H1 (cell line): Measurements from ENCODE around the gene USP49. TPM values are rescaled to one million over a fixed set of nuclear protein-coding genes. Genes with fewer than 3 reads are reported as not detected.

Experiments
- CTCF ChIA-PET: fragments of 300-600 bp; sonication (Branson Sonifier 250); formaldehyde crosslinking; loops from one replicate; lab custom pipeline; 2021; ENCODE audit not compliant: partially characterized antibody; lab: Charles Lee
- POLR2A ChIA-PET: fragments of 300-600 bp; sonication (Branson Sonifier 250); formaldehyde crosslinking; loops from one replicate; lab custom pipeline; 2021; ENCODE audit warnings: inconsistent platforms; ENCODE audit not compliant: partially characterized antibody; lab: Charles Lee
- DNase-seq, 2 experiments: peaks; one replicate each; pipeline versions ENCODE4 v3.0.0 to v3.0.0-alpha.2; 2010 to 2022; ENCODE audit warnings: low spot score in 2 of 2, low read depth in 1 of 2, mixed read lengths in 1 of 2
- FAIRE-seq: peaks from 2 replicates; lab custom pipeline; 2011; peaks lifted over from hg19 to GRCh38; lab: Jason Lieb, UNC
- H2AFZ ChIP-seq: 2 replicates; pipeline ENCODE4 v1.8.1; 2012; ENCODE audit warnings: low read length, inconsistent platforms
- H2AK5ac ChIP-seq: 2 replicates; pipeline ENCODE4 v1.6.1; 2013; ENCODE audit warnings: low read depth, low read length
- H2BK120ac ChIP-seq: replicated peaks from 2 replicates; pipeline ENCODE3; 2013; ENCODE audit warnings: low read depth, low read length, inconsistent platforms
- H2BK12ac ChIP-seq: 2 replicates; pipeline ENCODE4 v1.6.1; 2013; ENCODE audit warnings: low read depth, low read length
- H2BK15ac ChIP-seq: 2 replicates; pipeline ENCODE4 v1.6.1; 2013; ENCODE audit warnings: low read length
- H2BK20ac ChIP-seq: 2 replicates; pipeline ENCODE4 v1.6.1; 2013; ENCODE audit warnings: low read length
- H2BK5ac ChIP-seq: 2 replicates; pipeline ENCODE4 v1.6.1; 2013; ENCODE audit warnings: low read depth, low read length
- H3K14ac ChIP-seq: 2 replicates; pipeline ENCODE4 v1.6.1; 2013; ENCODE audit warnings: inconsistent platforms; ENCODE audit not compliant: insufficient read length
- H3K18ac ChIP-seq: 2 replicates; pipeline ENCODE4 v1.6.1; 2013; ENCODE audit warnings: low read length; ENCODE audit errors: extremely low read depth
- H3K23ac ChIP-seq: 2 replicates; pipeline ENCODE4 v1.6.1; 2013; ENCODE audit warnings: inconsistent platforms; ENCODE audit not compliant: insufficient read length
- H3K23me2 ChIP-seq: 2 replicates; pipeline ENCODE4 v1.6.1; 2013; ENCODE audit warnings: low read depth, low read length
- H3K27ac ChIP-seq: 2 replicates; pipeline ENCODE4 v1.6.1; 2011; ENCODE audit warnings: low read depth, low read length, inconsistent platforms
- H3K27me3 ChIP-seq, 4 experiments: replicated peaks in 1 of 4; 1 replicate in 1 of 4; 2 replicates in 3 of 4; pipeline versions ENCODE4 v1.6.1 to v1.8.1; 2011 to 2013; ENCODE audit warnings: low read length in 3 of 4, mild to moderate bottlenecking in 3 of 4, inconsistent platforms in 2 of 4, mixed read lengths in 2 of 4, moderate library complexity in 1 of 4; ENCODE audit not compliant: control insufficient read depth in 3 of 4, insufficient read depth in 3 of 4; ENCODE audit errors: extremely low read depth in 1 of 4
- H3K36me3 ChIP-seq, 4 experiments: 2 replicates each; pipeline versions ENCODE4 v1.6.1 to v1.8.1; 2011 to 2013; ENCODE audit warnings: mild to moderate bottlenecking in 4 of 4, low read length in 3 of 4, moderate library complexity in 2 of 4, control low read depth in 1 of 4, inconsistent platforms in 1 of 4; ENCODE audit not compliant: insufficient read depth in 4 of 4, control insufficient read depth in 2 of 4
- H3K4ac ChIP-seq: replicated peaks from 2 replicates; pipeline ENCODE3; 2013; ENCODE audit warnings: low read length, low read depth, mixed read lengths, inconsistent platforms; ENCODE audit not compliant: insufficient read length
- H3K4me1 ChIP-seq, 4 experiments: replicated peaks in 1 of 4; 1 replicate in 1 of 4; 2 replicates in 3 of 4; pipeline versions ENCODE4 v1.6.1 to v1.8.1; 2011 to 2013; ENCODE audit warnings: low read length in 3 of 4, inconsistent platforms in 2 of 4, mixed read lengths in 1 of 4; ENCODE audit not compliant: insufficient read depth in 4 of 4, control insufficient read depth in 3 of 4
- H3K4me2 ChIP-seq, 2 experiments: 2 replicates each; pipeline versions ENCODE4 v1.6.1 to v1.8.1; 2011 to 2013; ENCODE audit warnings: low read depth in 2 of 2, low read length in 2 of 2, control low read depth in 1 of 2, inconsistent platforms in 1 of 2, mild to moderate bottlenecking in 1 of 2; ENCODE audit not compliant: insufficient read depth in 1 of 2
- H3K4me3 ChIP-seq, 4 experiments: fragments of 200-600, 300-600 bp in 1 of 4; sonication (generic), shearing (Covaris generic), sonication (Bioruptor Twin) in 1 of 4; 2 replicates each; pipeline versions ENCODE4 v1.5.1 to v1.8.1; 2011 to 2016; ENCODE audit warnings: low read length in 4 of 4, low read depth in 3 of 4, control low read depth in 2 of 4, inconsistent platforms in 2 of 4, mild to moderate bottlenecking in 2 of 4, mixed read lengths in 1 of 4, moderate library complexity in 1 of 4; ENCODE audit not compliant: insufficient read depth in 2 of 4; ENCODE audit errors: extremely low read depth in 1 of 4
- H3K56ac ChIP-seq: replicated peaks from 2 replicates; pipeline ENCODE3; 2013; ENCODE audit warnings: low read depth, mild to moderate bottlenecking, mixed read lengths, low read length, inconsistent platforms; ENCODE audit not compliant: insufficient read length
- H3K79me1 ChIP-seq: 2 replicates; pipeline ENCODE4 v1.6.1; 2013; ENCODE audit warnings: low read depth, low read length, control low read depth
- H3K79me2 ChIP-seq, 2 experiments: 2 replicates each; pipeline versions ENCODE4 v1.6.1 to v1.8.1; 2012 to 2013; ENCODE audit warnings: low read length in 2 of 2, mild to moderate bottlenecking in 2 of 2, inconsistent platforms in 1 of 2; ENCODE audit not compliant: insufficient read depth in 2 of 2, control insufficient read depth in 1 of 2
- H3K9ac ChIP-seq, 4 experiments: replicated peaks in 1 of 4; 1 replicate in 1 of 4; 2 replicates in 3 of 4; pipeline versions ENCODE4 v1.6.1 to v1.8.1; 2011 to 2013; ENCODE audit warnings: low read depth in 3 of 4, low read length in 3 of 4, control low read depth in 2 of 4, mild to moderate bottlenecking in 2 of 4, moderate library complexity in 2 of 4, inconsistent platforms in 1 of 4; ENCODE audit errors: extremely low read depth in 1 of 4
- H3K9me3 ChIP-seq, 2 experiments: 2 replicates each; pipeline versions ENCODE4 v1.6.1 to v1.8.1; 2012 to 2013; ENCODE audit warnings: mild to moderate bottlenecking in 2 of 2, moderate library complexity in 2 of 2, control low read depth in 1 of 2, inconsistent platforms in 1 of 2, low read depth in 1 of 2, low read length in 1 of 2, mixed read lengths in 1 of 2; ENCODE audit not compliant: insufficient read depth in 2 of 2
- H4K20me1 ChIP-seq, 2 experiments: replicated peaks in 1 of 2; 2 replicates each; pipeline versions ENCODE3 to v1.8.1; 2011 to 2013; ENCODE audit warnings: inconsistent platforms in 2 of 2, low read length in 2 of 2, mild to moderate bottlenecking in 1 of 2; ENCODE audit not compliant: insufficient read depth in 2 of 2, control insufficient read depth in 1 of 2
- H4K5ac ChIP-seq: 2 replicates; pipeline ENCODE4 v1.6.1; 2013; ENCODE audit warnings: low read length, low read depth, mixed read lengths, inconsistent platforms; ENCODE audit not compliant: insufficient read length
- H4K8ac ChIP-seq: 2 replicates; pipeline ENCODE4 v1.8.0; 2013; ENCODE audit warnings: mild to moderate bottlenecking, moderate library complexity, low read length, inconsistent platforms; ENCODE audit not compliant: insufficient read depth; ENCODE audit errors: extremely low read depth
- H4K91ac ChIP-seq: replicated peaks from 2 replicates; pipeline ENCODE3; 2013; ENCODE audit warnings: low read length, mixed read lengths, inconsistent platforms; ENCODE audit not compliant: insufficient read length
- ASH2L ChIP-seq: fragments of 200-600, 300-600 bp; sonication (generic); IDR thresholded peaks from one replicate; pipeline ENCODE4 v1.7.1; 2017; ENCODE audit warnings: low read length
- CBX8 ChIP-seq: fragments of 300-800, 300-1000 bp; sonication (generic); IDR thresholded peaks from 2 replicates; pipeline ENCODE4 v1.7.1; 2016; ENCODE audit warnings: low read depth, low read length, borderline replicate concordance
- HDAC2 ChIP-seq, 2 experiments: fragments of 300-600 bp in 1 of 2; sonication (generic) in 1 of 2; IDR thresholded peaks; 2 replicates each; pipeline ENCODE4 v1.6.1; 2011 to 2012; ENCODE audit warnings: low read depth in 2 of 2, low read length in 2 of 2, mild to moderate bottlenecking in 2 of 2, moderate library complexity in 2 of 2, borderline replicate concordance in 1 of 2, inconsistent platforms in 1 of 2
- RAD21 ChIP-seq, 2 experiments: IDR thresholded peaks in 1 of 2; conservative IDR thresholded peaks in 1 of 2; 2 replicates each; pipeline ENCODE4 v1.6.1; 2011; ENCODE audit warnings: low read depth in 2 of 2, low read length in 2 of 2, improper control_type of control experiment in 1 of 2, inconsistent platforms in 1 of 2, mild to moderate bottlenecking in 1 of 2, moderate library complexity in 1 of 2
- ZNF274 ChIP-seq: IDR thresholded peaks from 2 replicates; pipeline ENCODE4 v1.7.0; 2012; ENCODE audit warnings: low read length, borderline replicate concordance; ENCODE audit errors: extremely low read depth
- WGBS, 2 experiments: shearing (Covaris generic) in 1 of 2; methylation state at CpG; one replicate each; pipeline versions ENCODE4 v1.1.6 to v1.1.7; 2013 to 2015; ENCODE audit warnings: low lambda C conversion rate in 2 of 2, mixed read lengths in 2 of 2, inconsistent platforms in 1 of 2, low coverage in 1 of 2, missing lambda C conversion rate in 1 of 2; ENCODE audit not compliant: insufficient replicate concordance in 2 of 2, insufficient coverage in 1 of 2, insufficient read length in 1 of 2; ENCODE audit errors: extremely low coverage in 1 of 2, missing lambda C conversion rate in 1 of 2; 5-methylcytosine and 5-hydroxymethylcytosine counted together
- polyA plus RNA-seq, 7 experiments: library from polyadenylated mRNA; depleted of rRNA in 3 of 7; stranded (reverse) in 5 of 7; unstranded in 2 of 7; fragments of >200 nt in 5 of 7; fragments of 200-250 nt in 2 of 7; gene quantifications; 1 replicate in 5 of 7; 2 replicates in 1 of 7; 4 replicates in 1 of 7; pipeline versions ENCODE4 v1.2.1 to v1.2.3, GENCODE V29; 2011 to 2013; ENCODE audit warnings: missing spikeins in 2 of 7, mixed read lengths in 2 of 7
- total RNA-seq: library from RNA; stranded (reverse); fragmentation: NEBNext Ultra II Directional; extraction: Animal tissue kit (Norgen Biotek cat#: 25700); gene quantifications from 2 replicates; pipeline ENCODE4 v1.2.1, GENCODE V29; 2021

The USP49 gene
- total and polyA plus RNA-seq, 2 of the 8 experiments (the other 6 are each of a cell fraction or from before 2014, with no cell fraction given): 6.9 to 24.4 TPM

GRCh38 chr6:41759905-41760579, 135.1 kb downstream of the USP49 start:
- Histone ChIP-seq H4K91ac (no peak overlapping the region), H2BK12ac (no peak overlapping the region), H2BK15ac (no peak overlapping the region), H3K27me3 (no peaks in the 10 kb centered on the region; a peak in 1 of 7 replicates), H3K79me2 (no peaks in the 10 kb centered on the region), H2BK5ac (no peak overlapping the region), H3K4ac (no peak overlapping the region), H4K8ac (no peak overlapping the region; the same call in 1 of the 2 replicates), H2AK5ac (no peak overlapping the region), H3K4me3 (no peak overlapping the region), H2BK120ac (no peak overlapping the region), H3K4me1 (peaks cover 0 to 3% (median 0%) of the 10 kb centered on the region in 4 experiments; a peak in 2 of 7 replicates), H4K5ac (no peak overlapping the region), H3K79me1 (no peaks in the 10 kb centered on the region), H3K4me2 (no peak overlapping the region), H3K18ac (no peak overlapping the region), H3K23me2 (no peaks in the 10 kb centered on the region), H2BK20ac (no peak overlapping the region), H3K36me3 (no peaks in the 10 kb centered on the region), H3K27ac (no peak overlapping the region), H4K20me1 (no peaks in the 10 kb centered on the region), H3K14ac (no peak overlapping the region), H3K9me3 (no peaks in the 10 kb centered on the region), H2AFZ (no peak overlapping the region), H3K56ac (no peak overlapping the region), H3K23ac (no peak overlapping the region), H3K9ac (no peak overlapping the region)
- TF ChIP-seq CBX8 (no peak), ASH2L (no peak), RAD21 (IDR thresholded peaks at IDR 0.05 in 1 of 2, conservative IDR thresholded peaks at IDR 0.05 in 1 of 2; ENCODE audit: low read depth in 2 of 2, low read length in 2 of 2) (no peak), HDAC2 (IDR thresholded peaks at IDR 0.05; ENCODE audit: borderline replicate concordance in 1 of 2, low read depth in 2 of 2, low read length in 2 of 2) (0 out of 4 replicates have a peak, but pooled peaks of 1 of the 2 experiments have one; percentile 37), ZNF274 (no peak)
- FAIRE-seq (no peak), DNase-seq (no peak)
- 91% methylated on average over 2 of the region's 2 CpGs; no CpG with 5 or more reads in 1 of the 2 experiments for WGBS, 2 experiments
- ChIA-PET CTCF (interaction anchor here (1.5 to 2.3 kb wide), 2 partner anchors 14 to 16 kb away, joined by 3 to 12 read pairs; no protein-coding TSS in a partner anchor), POLR2A (no interaction called here)
